Mammary epithelial cell (primary cell): ENCODE data around the gene SEC61G.

Experiments used
- CTCF ChIP-seq, 2 donors: IDR thresholded peaks in 1 of 2; conservative IDR thresholded peaks in 1 of 2; 2 replicates each; pipeline ENCODE4 v1.5.1; 2011 to 2012; ENCODE audit warnings: inconsistent platforms in 2 of 2, low read length in 2 of 2, mild to moderate bottlenecking in 2 of 2, control low read depth in 1 of 2, low read depth in 1 of 2; ENCODE audit not compliant: insufficient read depth in 1 of 2; ENCODE audit errors: extremely low read depth in 1 of 2
- EZH2 ChIP-seq: IDR thresholded peaks from 2 replicates; pipeline ENCODE4 v1.6.1; 2012; ENCODE audit warnings: low read length, inconsistent platforms, borderline replicate concordance

- TF ChIP-seq CTCF (conservative IDR thresholded peaks at IDR 0.05 in 1 of 2, IDR thresholded peaks at IDR 0.05 in 1 of 2; ENCODE audit: extremely low read depth in 1 of 2, insufficient read depth in 1 of 2, low read depth in 1 of 2, low read length in 2 of 2) (no peak), EZH2 (no peak)
These were observed 46.2 kb downstream of the SEC61G start for GRCh38 chr7:54712820-54713219.
